ENCODE results near the gene TMEM63B. TPM values are rescaled to one million over a fixed set of nuclear protein-coding genes. Genes with fewer than 3 reads are reported as not detected.

Gene TMEM63B
- total and polyA plus RNA-seq, 2 experiments from 2014 or later = 51.7 to 52.4 TPM

GRCh38 chr6:44154067-44154466 is 26.7 kb downstream of the TMEM63B start:
- Histone ChIP-seq H3K4me1 (ENCODE audit: low read depth) (no peaks in the 10 kb centered on the region), H3K36me3 (peaks cover 7% of the 10 kb centered on the region), H3K27ac (no peak overlapping the region), H3K9me3 (ENCODE audit: low read depth) (no peaks in the 10 kb centered on the region), H3K27me3 (no peaks in the 10 kb centered on the region), H3K4me3 (no peak overlapping the region)
- no peak for DNase-seq (ENCODE audit: low read depth in 1 of 2, low spot score in 1 of 2)
- TF ChIP-seq CTCF (IDR thresholded peaks at IDR 0.05; ENCODE audit: low read depth, low read length) = no peak

GRCh38 chr6:44156494-44157151 is 29.3 kb downstream of the TMEM63B start:
- no peak for DNase-seq (ENCODE audit: low read depth in 1 of 2, low spot score in 1 of 2)
- H3K4me1 ChIP-seq (ENCODE audit: low read depth) = no peaks in the 10 kb centered on the region
- H3K27me3 ChIP-seq = no peaks in the 10 kb centered on the region
- no peak overlapping the region for H3K4me3 ChIP-seq
- no peak for TF ChIP-seq CTCF (IDR thresholded peaks at IDR 0.05; ENCODE audit: low read depth, low read length)
- H3K36me3 ChIP-seq = no peaks in the 10 kb centered on the region
- no peaks in the 10 kb centered on the region for H3K9me3 ChIP-seq (ENCODE audit: low read depth)
- H3K27ac ChIP-seq = no peak overlapping the region

DNA sequence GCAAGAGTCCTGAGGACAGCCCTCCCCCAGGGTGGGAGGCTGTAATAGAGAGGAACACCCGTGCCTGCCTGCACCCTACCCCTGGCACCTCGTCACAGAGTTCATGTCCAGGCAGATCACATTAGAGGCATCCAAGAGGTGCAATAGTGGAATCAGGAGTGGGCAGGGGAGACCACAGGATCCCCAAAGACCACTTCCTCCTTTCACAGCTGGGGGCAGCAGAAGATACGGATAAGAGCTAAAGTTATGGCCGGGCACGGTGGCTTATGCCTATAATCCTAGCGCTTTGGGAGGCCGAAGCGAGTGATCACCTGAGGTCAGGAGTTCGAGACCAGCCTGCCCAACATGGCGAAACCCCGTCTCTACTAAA is 29.8 kb downstream of the TMEM63B start:
- no peaks in the 10 kb centered on the region for H3K27me3 ChIP-seq
- TF ChIP-seq CTCF (IDR thresholded peaks at IDR 0.05; ENCODE audit: low read depth, low read length) = no peak
- no peak overlapping the region for H3K27ac ChIP-seq
- H3K4me1 ChIP-seq (ENCODE audit: low read depth) = no peaks in the 10 kb centered on the region
- no peak for DNase-seq (ENCODE audit: low read depth in 1 of 2, low spot score in 1 of 2)
- H3K36me3 ChIP-seq = no peaks in the 10 kb centered on the region
- no peaks in the 10 kb centered on the region for H3K9me3 ChIP-seq (ENCODE audit: low read depth)
- H3K4me3 ChIP-seq = no peak overlapping the region

GRCh38 chr6:44158770-44159228 is 31.4 kb downstream of the TMEM63B start, which contains the start of gene CAPN11:
CAPN11 (plus strand) TSS chr6:44158820; CDS start chr6:44158849, 29 bp downstream.
- Histone ChIP-seq H3K36me3 (no peaks in the 10 kb centered on the region), H3K27me3 (no peaks in the 10 kb centered on the region), H3K4me3 (no peak within 1 kb of the TSS), H3K4me1 (ENCODE audit: low read depth) (no peaks in the 10 kb centered on the region), H3K27ac (no peak within 1 kb of the TSS), H3K9me3 (ENCODE audit: low read depth) (no peaks in the 10 kb centered on the region)
- no peak for DNase-seq (ENCODE audit: low read depth in 1 of 2, low spot score in 1 of 2)
- no peak for TF ChIP-seq CTCF (IDR thresholded peaks at IDR 0.05; ENCODE audit: low read depth, low read length)

GRCh38 chr6:44161997-44162338 is 34.6 kb downstream of the TMEM63B start:
- Histone ChIP-seq H3K27ac (no peak overlapping the region), H3K9me3 (ENCODE audit: low read depth) (no peaks in the 10 kb centered on the region), H3K4me3 (no peak overlapping the region), H3K27me3 (no peaks in the 10 kb centered on the region), H3K36me3 (no peaks in the 10 kb centered on the region), H3K4me1 (ENCODE audit: low read depth) (no peaks in the 10 kb centered on the region)
- no peak for DNase-seq (ENCODE audit: low read depth in 1 of 2, low spot score in 1 of 2)
- TF ChIP-seq CTCF (IDR thresholded peaks at IDR 0.05; ENCODE audit: low read depth, low read length) = no peak
